HAP-1 (cell line): Measurements from ENCODE around the gene ENKUR.

Experiments
- DNase-seq, 2 experiments: peaks; one replicate each; pipeline ENCODE4 v3.0.0-alpha.2; 2016 to 2020; ENCODE audit warnings: low spot score in 2 of 2
- H3K27me3 ChIP-seq: fragments of 250-450 bp; sonication (Bioruptor Pico); 2 replicates; pipeline ENCODE4 v1.5.1; 2020; ENCODE audit warnings: low read depth, mild to moderate bottlenecking, moderate library complexity
- H3K36me3 ChIP-seq: fragments of 250-450 bp; sonication (Bioruptor Pico); replicated peaks from 2 replicates; pipeline ENCODE4 v1.5.1; 2020; ENCODE audit warnings: mild to moderate bottlenecking
- H3K4me1 ChIP-seq: fragments of 250-450 bp; sonication (Bioruptor Pico); 2 replicates; pipeline ENCODE4 v1.5.1; 2020; ENCODE audit warnings: mild to moderate bottlenecking
- H3K4me3 ChIP-seq: fragments of 250-450 bp; sonication (Bioruptor Pico); 2 replicates; pipeline ENCODE4 v1.5.1; 2020; ENCODE audit warnings: mild to moderate bottlenecking, moderate library complexity
- H3K9me3 ChIP-seq: fragments of 250-450 bp; sonication (Bioruptor Pico); 2 replicates; pipeline ENCODE4 v1.5.1; 2020; ENCODE audit warnings: mild to moderate bottlenecking, moderate library complexity
- in situ Hi-C: fragments of 300-500 bp; cut with MboI; formaldehyde crosslinking; loops from 3 replicates; pipeline ENCODE4 v1.14.3; 2020; ENCODE audit warnings: low sequenced_read_pairs, inconsistent platforms, mixed read lengths

ENKUR gene

GRCh38 chr10:25047591-25048301 is 31.8 kb upstream of the ENKUR start:
- Histone ChIP-seq H3K27me3 (no peaks in the 10 kb centered on the region), H3K36me3 (no peaks in the 10 kb centered on the region), H3K9me3 (no peaks in the 10 kb centered on the region), H3K4me1 (peaks cover 2% of the 10 kb centered on the region; the same call in 1 of the 2 replicates), H3K4me3 (no peak overlapping the region)
- no peak for DNase-seq
- in situ Hi-C loops, result no loop called here

DNA sequence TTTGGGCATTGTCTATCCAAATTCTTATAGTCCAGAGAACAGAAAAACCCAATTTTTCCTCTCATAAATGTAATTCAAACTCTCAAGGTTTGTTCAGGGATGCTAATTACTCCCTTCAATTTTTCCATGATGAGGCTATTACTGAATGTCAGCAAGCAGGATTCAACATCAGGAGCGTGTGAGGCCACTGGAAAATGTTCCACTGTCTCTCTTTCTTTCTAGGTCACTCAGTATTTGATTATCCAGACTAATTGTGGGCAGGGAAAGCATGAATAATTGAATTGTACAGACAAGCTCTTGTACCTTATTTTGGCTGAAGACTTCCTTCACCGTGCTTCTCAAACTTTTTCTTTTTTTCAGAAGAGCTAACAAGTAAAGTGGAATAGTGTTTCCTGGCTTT is 31.1 kb upstream of the ENKUR start:
- Histone ChIP-seq H3K4me3 (no peak overlapping the region), H3K27me3 (no peaks in the 10 kb centered on the region), H3K36me3 (no peaks in the 10 kb centered on the region), H3K9me3 (no peaks in the 10 kb centered on the region), H3K4me1 (peaks cover 2% of the 10 kb centered on the region; the same call in 1 of the 2 replicates)
- no peak for DNase-seq
- in situ Hi-C loops, result no loop called here

DNA sequence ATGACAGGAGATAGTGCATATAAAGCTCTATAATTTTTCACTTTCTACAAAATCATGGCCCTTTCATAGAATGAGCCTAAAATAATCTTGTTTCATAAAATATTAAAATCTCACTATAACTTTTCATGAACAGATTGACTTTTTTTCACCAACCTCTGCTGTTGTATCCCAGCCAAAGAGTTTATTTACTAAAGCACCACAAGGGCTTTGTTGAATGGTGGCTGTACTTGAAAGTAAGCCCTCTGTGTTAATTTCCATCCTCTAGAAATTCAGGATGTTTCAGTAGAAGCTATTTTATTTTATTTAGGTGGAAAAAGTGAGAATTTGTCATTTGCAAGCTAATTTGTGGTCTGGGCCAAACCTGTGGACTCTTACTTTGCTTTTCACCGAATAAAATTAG is 30.7 kb upstream of the ENKUR start:
- in situ Hi-C loops, result no loop called here
- H3K9me3 ChIP-seq, result no peaks in the 10 kb centered on the region
- no peaks in the 10 kb centered on the region for H3K27me3 ChIP-seq
- no peak for DNase-seq
- no peaks in the 10 kb centered on the region for H3K36me3 ChIP-seq
- no peak overlapping the region for H3K4me3 ChIP-seq
- peaks cover 2% of the 10 kb centered on the region; the same call in 1 of the 2 replicates for H3K4me1 ChIP-seq

GRCh38 chr10:25039531-25039930 is 23.6 kb upstream of the ENKUR start:
- no peak for DNase-seq
- Histone ChIP-seq H3K4me3 (no peak overlapping the region), H3K9me3 (no peaks in the 10 kb centered on the region), H3K4me1 (peaks cover 11% of the 10 kb centered on the region), H3K36me3 (no peaks in the 10 kb centered on the region), H3K27me3 (no peaks in the 10 kb centered on the region)
- in situ Hi-C loops, result no loop called here

DNA sequence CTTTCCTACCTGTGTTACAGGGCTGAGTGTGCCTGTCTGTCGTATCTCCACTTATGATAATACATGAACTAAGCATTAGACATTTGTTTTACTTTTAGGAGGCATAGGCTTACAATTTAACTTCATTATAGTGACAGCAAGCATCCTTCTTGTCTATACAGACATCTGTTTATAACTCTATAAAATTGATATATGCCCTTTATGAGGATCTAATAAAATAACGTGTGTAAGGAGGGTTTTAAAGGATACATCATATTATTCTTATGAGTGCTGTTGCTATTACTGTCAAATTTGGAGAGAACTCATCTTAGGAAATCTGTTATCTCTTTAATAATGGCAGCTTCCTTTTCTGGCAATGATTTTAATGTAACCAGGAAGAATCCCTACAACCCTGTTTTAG is 22.4 kb upstream of the ENKUR start:
- Histone ChIP-seq H3K27me3 (no peaks in the 10 kb centered on the region), H3K9me3 (no peaks in the 10 kb centered on the region), H3K4me3 (no peak overlapping the region), H3K36me3 (no peaks in the 10 kb centered on the region), H3K4me1 (peaks cover 11% of the 10 kb centered on the region)
- in situ Hi-C loops, result no loop called here
- DNase-seq, result no peak

DNA sequence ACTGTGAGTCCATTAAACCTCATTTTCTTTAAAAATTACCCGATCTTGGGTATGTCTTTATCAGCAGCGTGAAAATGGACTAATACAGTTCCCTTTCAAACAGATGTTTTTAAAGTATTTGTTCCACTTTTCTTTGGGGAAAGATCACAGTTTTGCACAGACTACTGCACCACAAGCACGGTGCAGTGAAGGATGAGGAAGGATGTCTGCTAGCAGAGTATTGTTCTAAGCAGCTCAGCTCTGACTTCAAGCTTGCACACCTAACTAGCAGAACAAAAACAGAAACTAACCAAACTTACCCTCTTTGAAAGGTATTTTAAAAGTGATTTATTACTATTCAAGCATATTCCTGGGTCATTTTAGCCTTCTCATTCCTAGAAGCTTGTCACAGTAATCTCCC is 20.4 kb upstream of the ENKUR start:
- Histone ChIP-seq H3K4me3 (no peak overlapping the region), H3K36me3 (no peaks in the 10 kb centered on the region), H3K9me3 (no peaks in the 10 kb centered on the region), H3K4me1 (peaks cover 11% of the 10 kb centered on the region), H3K27me3 (no peaks in the 10 kb centered on the region)
- DNase-seq, result no peak
- in situ Hi-C loops, result no loop called here

- in situ Hi-C loops, result no loop called here
- H3K27me3 ChIP-seq, result no peaks in the 10 kb centered on the region
- DNase-seq, result no peak
- no peak overlapping the region for H3K4me3 ChIP-seq
- no peaks in the 10 kb centered on the region; the same call in 1 of the 2 replicates for H3K4me1 ChIP-seq
- no peaks in the 10 kb centered on the region for H3K9me3 ChIP-seq
- no peaks in the 10 kb centered on the region for H3K36me3 ChIP-seq
Observed at GRCh38 chr10:25029519-25029918, 13.6 kb upstream of the ENKUR start.

- H3K4me3 ChIP-seq, result no peak overlapping the region
- no peaks in the 10 kb centered on the region for H3K27me3 ChIP-seq
- no peaks in the 10 kb centered on the region for H3K9me3 ChIP-seq
- H3K4me1 ChIP-seq, result no peaks in the 10 kb centered on the region; the same call in 1 of the 2 replicates
- in situ Hi-C loops, result no loop called here
- no peak for DNase-seq
- H3K36me3 ChIP-seq, result no peaks in the 10 kb centered on the region
Observed at GRCh38 chr10:25028711-25029110, 12.8 kb upstream of the ENKUR start.

DNA sequence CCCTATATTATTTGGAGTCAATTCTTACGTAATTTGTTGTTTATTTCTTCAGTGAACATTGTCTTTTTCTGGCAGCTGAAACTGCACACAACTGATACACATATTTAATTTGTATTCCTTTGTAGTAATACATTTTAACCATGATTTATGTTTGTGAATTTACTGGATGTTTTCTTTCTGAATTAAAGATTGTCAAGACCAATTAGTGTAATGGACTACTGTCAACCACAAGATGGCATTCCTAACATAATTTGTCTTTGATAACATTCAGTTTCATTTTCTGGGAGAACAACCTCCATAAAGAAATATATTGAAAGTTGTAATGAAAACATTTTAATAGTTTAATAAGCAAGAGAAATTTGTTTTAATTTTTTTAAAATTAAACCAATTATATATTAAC is 10.5 kb upstream of the ENKUR start:
- Histone ChIP-seq H3K9me3 (no peaks in the 10 kb centered on the region), H3K4me3 (no peak overlapping the region), H3K4me1 (no peaks in the 10 kb centered on the region; the same call in 1 of the 2 replicates), H3K36me3 (no peaks in the 10 kb centered on the region), H3K27me3 (no peaks in the 10 kb centered on the region)
- no peak for DNase-seq
- in situ Hi-C loops, result no loop called here

GRCh38 chr10:25024528-25024927 is 8.6 kb upstream of the ENKUR start:
- in situ Hi-C loops, result no loop called here
- H3K27me3 ChIP-seq, result no peaks in the 10 kb centered on the region
- H3K4me3 ChIP-seq, result no peak overlapping the region
- H3K36me3 ChIP-seq, result no peaks in the 10 kb centered on the region
- H3K9me3 ChIP-seq, result no peaks in the 10 kb centered on the region
- DNase-seq, result no peak
- no peaks in the 10 kb centered on the region; the same call in 1 of the 2 replicates for H3K4me1 ChIP-seq

DNA sequence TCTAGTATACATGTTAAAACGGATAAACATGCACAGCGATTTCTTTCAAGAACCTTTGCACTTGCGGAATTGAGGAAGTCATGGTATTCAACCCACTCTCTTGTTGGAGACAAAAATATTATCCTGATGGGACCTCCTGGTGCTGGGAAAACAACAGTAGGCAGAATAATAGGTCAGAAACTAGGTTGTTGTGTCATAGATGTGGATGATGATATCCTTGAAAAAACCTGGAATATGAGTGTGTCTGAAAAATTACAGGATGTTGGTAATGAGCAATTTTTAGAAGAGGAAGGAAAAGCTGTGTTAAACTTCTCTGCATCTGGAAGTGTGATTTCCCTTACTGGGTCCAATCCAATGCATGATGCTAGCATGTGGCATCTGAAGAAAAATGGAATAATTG is 7.3 kb upstream of the ENKUR start:
- in situ Hi-C loops, result no loop called here
- H3K4me3 ChIP-seq, result no peak overlapping the region
- peaks cover under 1% of the 10 kb centered on the region for H3K4me1 ChIP-seq
- DNase-seq, result no peak
- no peaks in the 10 kb centered on the region for H3K36me3 ChIP-seq
- H3K27me3 ChIP-seq, result no peaks in the 10 kb centered on the region
- no peaks in the 10 kb centered on the region for H3K9me3 ChIP-seq

DNA sequence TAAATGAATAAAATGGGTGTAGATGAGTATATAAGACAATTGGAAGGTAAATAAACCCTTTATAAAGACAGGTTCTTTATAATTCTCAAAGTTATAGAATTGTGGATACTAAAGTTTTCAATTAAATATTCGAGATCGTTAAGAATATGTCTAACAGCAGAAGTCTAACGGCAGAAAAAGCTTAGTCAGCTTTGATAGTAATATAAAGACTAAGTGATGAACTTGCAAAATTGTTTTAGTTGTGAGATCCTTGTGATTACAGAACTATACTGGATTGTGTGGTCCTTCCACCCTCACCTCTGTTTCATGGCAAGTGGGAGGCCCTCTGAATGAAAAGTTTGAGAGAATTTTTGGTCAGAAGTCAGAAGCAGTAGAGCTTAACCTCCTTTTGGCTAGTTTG is 2.7 kb upstream of the ENKUR start:
- no peak for DNase-seq
- in situ Hi-C loops, result no loop called here
- Histone ChIP-seq H3K4me3 (no peak overlapping the region), H3K4me1 (peaks cover 15% of the 10 kb centered on the region), H3K27me3 (no peaks in the 10 kb centered on the region), H3K36me3 (no peaks in the 10 kb centered on the region), H3K9me3 (no peaks in the 10 kb centered on the region)

- no peaks in the 10 kb centered on the region for H3K27me3 ChIP-seq
- H3K4me1 ChIP-seq, result peaks cover 15% of the 10 kb centered on the region
- DNase-seq, result no peak
- peak overlapping the region; percentile 45; the same call in 1 of the 2 replicates for H3K4me3 ChIP-seq
- no peaks in the 10 kb centered on the region for H3K36me3 ChIP-seq
- in situ Hi-C loops, result no loop called here
- no peaks in the 10 kb centered on the region for H3K9me3 ChIP-seq
Observed at GRCh38 chr10:25017661-25018060, 1.7 kb upstream of the ENKUR start.

DNA sequence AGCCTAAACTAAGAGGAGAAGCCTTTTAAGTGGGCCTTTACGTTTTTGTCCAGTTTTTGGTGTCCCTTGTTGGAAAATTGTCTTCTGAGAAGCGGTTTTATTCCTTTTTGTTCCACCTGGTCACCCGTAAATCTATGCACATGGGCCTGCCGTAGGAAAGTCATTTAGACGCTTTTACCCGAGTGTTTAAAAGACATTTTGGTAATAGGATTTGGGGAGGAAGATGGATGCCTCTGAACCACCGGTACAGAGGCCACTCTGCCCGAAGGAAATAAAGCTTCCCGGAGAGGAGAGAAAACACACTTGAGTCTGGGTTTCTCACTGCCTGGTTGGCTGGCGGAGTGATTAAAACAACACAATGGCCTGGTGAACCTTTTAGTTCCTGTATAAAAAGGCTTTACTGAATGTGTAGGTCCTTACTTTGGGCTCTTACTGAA is 1.2 kb upstream of the ENKUR start:
- peak overlapping the region; percentile 45 for H3K4me3 ChIP-seq
- H3K9me3 ChIP-seq, result no peaks in the 10 kb centered on the region
- H3K4me1 ChIP-seq, result peaks cover 15% of the 10 kb centered on the region
- DNase-seq, result peak; percentile 57 to 58
- H3K27me3 ChIP-seq, result no peaks in the 10 kb centered on the region
- H3K36me3 ChIP-seq, result no peaks in the 10 kb centered on the region
- in situ Hi-C loops, result no loop called here
